Heart right ventricle (tissue), 16 donors: Measurements from ENCODE around the gene CHAMP1. TPM values are rescaled to one million over a fixed set of nuclear protein-coding genes. Genes with fewer than 3 reads are reported as not detected.

Experiments used
- ATAC-seq, 8 donors: fragments of 200-7000 bp; cut with Tn5 transposase; one replicate each; pipeline ENCODE4 v1.9.1; 2020; ENCODE audit warnings: mild to moderate bottlenecking in 8 of 8, moderate library complexity in 8 of 8, moderate number of reproducible peaks in 1 of 8
- DNase-seq, 2 donors: peaks; one replicate each; pipeline ENCODE4 v3.0.0-alpha.2; 2020
- H3K27ac ChIP-seq, 10 donors: fragments of 200-600 bp; sonication (generic) in 2 of 10; one replicate each; pipeline versions ENCODE4 v1.5.0 to v1.8.0; 2020 to 2022; ENCODE audit warnings: mild to moderate bottlenecking in 3 of 10
- H3K27me3 ChIP-seq, 7 donors: fragments of 200-600 bp; one replicate each; pipeline ENCODE4 v1.8.0; 2021 to 2022; ENCODE audit warnings: mild to moderate bottlenecking in 2 of 7
- H3K36me3 ChIP-seq, 9 donors: fragments of 200-600 bp; sonication (generic) in 1 of 9; one replicate each; pipeline versions ENCODE4 v1.5.0 to v1.8.0; 2020 to 2022; ENCODE audit warnings: mild to moderate bottlenecking in 2 of 9
- H3K4me1 ChIP-seq, 9 donors: fragments of 200-600 bp; sonication (generic) in 1 of 9; one replicate each; pipeline versions ENCODE4 v1.5.0 to v1.8.0; 2020 to 2022; ENCODE audit warnings: mild to moderate bottlenecking in 4 of 9
- H3K4me3 ChIP-seq, 10 donors: fragments of 200-600 bp; sonication (generic) in 2 of 10; one replicate each; pipeline versions ENCODE4 v1.5.0 to v1.8.0; 2020 to 2022; ENCODE audit warnings: mild to moderate bottlenecking in 7 of 10, moderate library complexity in 2 of 10
- H3K9me3 ChIP-seq, 11 donors: fragments of 200-600 bp in 10 of 11; sonication (generic) in 2 of 11; one replicate each; pipeline versions ENCODE4 v1.5.0 to v1.8.0; 2013 to 2022; ENCODE audit warnings: mild to moderate bottlenecking in 2 of 11, control low read depth in 1 of 11, moderate library complexity in 1 of 11
- WGBS, 2 donors: extraction: QIAGEN DNeasy Blood & Tissue Kit; methylation state at CpG; one replicate each; pipeline ENCODE4 v1.1.7; 2013; ENCODE audit warnings: inconsistent platforms in 1 of 2; 5-methylcytosine and 5-hydroxymethylcytosine counted together
- intact Hi-C, 10 donors: fragments of 100-400 bp; cut with DNase I; formaldehyde crosslinking; loops; one replicate each; pipeline versions ENCODE4 v1.11.1 to v1.14.2; 2022
- polyA plus RNA-seq, 2 donors: library from polyadenylated mRNA; stranded (reverse); fragments of 200-250 nt; gene quantifications; one replicate each; pipeline ENCODE4 v1.2.3, GENCODE V29; 2013
- total RNA-seq, 10 donors: library from RNA; stranded (reverse); fragmentation: NEBNext Ultra II Directional in 3 of 10; extraction: Animal tissue kit (Norgen Biotek cat#: 25700) in 3 of 10; gene quantifications; one replicate each; pipeline versions ENCODE4 v1.2.1 to v1.2.4, GENCODE V29; 2021 to 2023
- TF ChIP-seq, protein P1 (sequence below), 9 donors: fragments of 200-600 bp; sonication (generic) in 2 of 9; IDR thresholded peaks; one replicate each; pipeline versions ENCODE4 v1.5.0 to v1.8.0; 2021 to 2022; ENCODE audit warnings: antibody characterized with exemption in 9 of 9, mild to moderate bottlenecking in 5 of 9, moderate library complexity in 1 of 9
- donor health status: Arrhythmogenic right ventricular cardiomyopathy.
- donor health status: ischemic (EF 13 %, LVEDD 7.1; RV severe dilation, severe dysfunction).
- donor health status: healthy with polysubstance abuse.
- donor health status: DM: no; HTN: yes; CAD: no.
- donor health status: DM: no; HTN: no; CAD: no.
- donor health status: ischemic (EF 25% LVEDD 6.9; RV normal size, moderate dysfunction).
- donor health status: ischemic (EF 25% LVEDD 5.7; RV mildly dilated, moderate dysfunction).
- donor health status: healthy.
- donor health status: DM: yes; HTN: yes; CAD: no.
- donor health status: Ischemic cardiomyopathy.
- donor health status: ischemic (EF 35%, LVEDD 5.7; RV mildly dilated, moderate dysfunction).
- donor health status: nonischemic (EF 11% LVEDD 7.7; RV severe dilation, severe dysfunction).
- donor health status: DM: yes; HTN: yes; CAD: no.
- donor health status: PGD.
- donor health status: ischemic (EF 29% LVEDD 5.4; RV normal size, mild dysfunction).
- donor health status: nonischemic (EF 23%, LVEDD 6.1; RV moderate dilation, normal function).

Gene CHAMP1
- total and polyA plus RNA-seq, 12 donors, result 3.0 to 17.4 (median 10.6) TPM

DNA sequence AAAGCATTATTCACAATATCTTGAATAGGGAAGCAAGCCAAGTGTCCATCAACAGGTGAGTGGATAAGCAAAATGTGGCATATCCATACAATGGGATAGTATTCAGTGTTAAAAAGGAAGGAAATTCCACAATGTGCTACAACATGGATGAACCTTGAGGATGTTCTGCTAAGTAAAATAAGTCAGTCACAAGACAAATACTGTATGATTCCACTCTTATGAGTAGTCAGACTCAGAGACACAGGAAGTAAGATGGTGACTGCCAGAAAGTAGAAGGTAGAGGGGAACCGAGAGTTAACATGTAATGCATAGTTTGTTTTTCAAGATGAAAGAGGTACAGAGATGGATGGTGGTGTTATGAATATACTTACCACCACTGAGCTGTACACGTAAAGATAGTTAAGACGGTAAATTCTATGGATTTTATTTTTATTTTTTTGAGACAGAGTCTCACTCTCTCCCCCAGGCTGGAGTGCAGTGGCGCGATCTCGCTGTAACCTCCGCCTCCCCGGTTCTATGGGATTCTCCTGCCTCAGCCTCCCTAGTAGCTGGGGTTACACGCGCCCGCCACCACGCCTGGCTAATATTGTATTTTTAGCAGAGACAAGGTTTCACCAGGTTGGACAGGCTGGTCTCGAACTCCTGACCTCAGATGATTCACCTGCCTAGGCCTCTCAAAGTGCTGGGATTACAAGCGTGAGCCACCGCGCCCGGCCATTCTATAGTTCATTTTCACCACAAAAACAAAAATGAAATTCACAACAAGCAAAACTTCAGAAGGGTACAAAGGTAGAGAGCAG lies 1.0 kb upstream of the CHAMP1 start:
- H3K36me3 ChIP-seq, result no peaks in the 10 kb centered on the region

GRCh38 chr13:114315074-114315785 lies 927 bp downstream of the CHAMP1 start:
- intact Hi-C loops, result no loop called here
- no peaks in the 10 kb centered on the region for H3K36me3 ChIP-seq
- 23 to 26% methylated on average over 7 of the region's 7 CpGs for WGBS, 2 donors
- no peaks in the 10 kb centered on the region for H3K27me3 ChIP-seq
- no peak for DNase-seq
- TF ChIP-seq, protein P1, sequence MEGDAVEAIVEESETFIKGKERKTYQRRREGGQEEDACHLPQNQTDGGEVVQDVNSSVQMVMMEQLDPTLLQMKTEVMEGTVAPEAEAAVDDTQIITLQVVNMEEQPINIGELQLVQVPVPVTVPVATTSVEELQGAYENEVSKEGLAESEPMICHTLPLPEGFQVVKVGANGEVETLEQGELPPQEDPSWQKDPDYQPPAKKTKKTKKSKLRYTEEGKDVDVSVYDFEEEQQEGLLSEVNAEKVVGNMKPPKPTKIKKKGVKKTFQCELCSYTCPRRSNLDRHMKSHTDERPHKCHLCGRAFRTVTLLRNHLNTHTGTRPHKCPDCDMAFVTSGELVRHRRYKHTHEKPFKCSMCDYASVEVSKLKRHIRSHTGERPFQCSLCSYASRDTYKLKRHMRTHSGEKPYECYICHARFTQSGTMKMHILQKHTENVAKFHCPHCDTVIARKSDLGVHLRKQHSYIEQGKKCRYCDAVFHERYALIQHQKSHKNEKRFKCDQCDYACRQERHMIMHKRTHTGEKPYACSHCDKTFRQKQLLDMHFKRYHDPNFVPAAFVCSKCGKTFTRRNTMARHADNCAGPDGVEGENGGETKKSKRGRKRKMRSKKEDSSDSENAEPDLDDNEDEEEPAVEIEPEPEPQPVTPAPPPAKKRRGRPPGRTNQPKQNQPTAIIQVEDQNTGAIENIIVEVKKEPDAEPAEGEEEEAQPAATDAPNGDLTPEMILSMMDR (IDR thresholded peaks at IDR 0.05), result no peak
- H3K4me3 ChIP-seq, result peak overlapping the region; percentile 29 to 93 (median 83)
- no peaks in the 10 kb centered on the region for H3K9me3 ChIP-seq
- peak overlapping the region in 8 of 10 donors; percentile 87 to 98 (median 95) for H3K27ac ChIP-seq
- H3K4me1 ChIP-seq, result peaks cover 0 to 62% (median 49%) of the 10 kb centered on the region in 9 donors
- no peak for ATAC-seq

More for the DNA sequence above, 1.0 kb upstream of the CHAMP1 start:
- DNase-seq, result no peak
- TF ChIP-seq, protein P1 (IDR thresholded peaks at IDR 0.05), result no peak
- H3K27ac ChIP-seq, result peak overlapping the region; percentile 87 to 98 (median 94)
- no peaks in the 10 kb centered on the region for H3K27me3 ChIP-seq
- 89 to 91% methylated on average over 17 of the region's 17 CpGs for WGBS, 2 donors
- H3K9me3 ChIP-seq, result no peaks in the 10 kb centered on the region
- ATAC-seq, result no peak
- H3K4me1 ChIP-seq, result peaks cover 0 to 43% (median 29%) of the 10 kb centered on the region in 9 donors
- intact Hi-C loops, result no loop called here
- H3K4me3 ChIP-seq, result peak overlapping the region in 9 of 10 donors; percentile 64 to 93 (median 85)

DNA sequence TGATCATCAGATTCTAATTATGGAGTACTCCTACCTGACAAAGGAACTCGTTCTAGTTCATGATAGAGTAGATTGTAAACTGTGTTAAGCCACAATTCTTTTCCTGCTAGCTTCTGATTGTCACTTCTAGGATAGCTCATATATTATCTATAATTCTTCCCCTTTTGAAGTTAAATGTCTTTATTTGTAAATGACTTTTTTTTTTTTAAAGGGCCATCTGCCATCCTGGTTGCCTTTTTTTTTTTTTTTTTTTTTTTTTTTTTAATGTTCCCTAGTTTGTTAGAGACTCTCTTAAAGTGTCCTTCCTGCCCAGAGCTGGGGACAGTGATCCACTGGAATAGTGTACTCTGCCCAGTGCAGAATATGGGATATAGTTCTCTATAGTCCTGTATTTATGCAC lies 4.3 kb downstream of the CHAMP1 start:
- Histone ChIP-seq H3K9me3 (no peaks in the 10 kb centered on the region), H3K27ac (no peak overlapping the region), H3K4me3 (no peak overlapping the region), H3K36me3 (peaks cover 0 to 29% (median 22%) of the 10 kb centered on the region in 9 donors), H3K27me3 (no peaks in the 10 kb centered on the region), H3K4me1 (peaks cover 0 to 57% (median 47%) of the 10 kb centered on the region in 9 donors)
- TF ChIP-seq, protein P1 (IDR thresholded peaks at IDR 0.05), result no peak
- ATAC-seq (no peak), DNase-seq (no peak)
- intact Hi-C loops, result no loop called here
- 12 to 25% methylated on average over 1 of the region's 1 CpG for WGBS, 2 donors

DNA sequence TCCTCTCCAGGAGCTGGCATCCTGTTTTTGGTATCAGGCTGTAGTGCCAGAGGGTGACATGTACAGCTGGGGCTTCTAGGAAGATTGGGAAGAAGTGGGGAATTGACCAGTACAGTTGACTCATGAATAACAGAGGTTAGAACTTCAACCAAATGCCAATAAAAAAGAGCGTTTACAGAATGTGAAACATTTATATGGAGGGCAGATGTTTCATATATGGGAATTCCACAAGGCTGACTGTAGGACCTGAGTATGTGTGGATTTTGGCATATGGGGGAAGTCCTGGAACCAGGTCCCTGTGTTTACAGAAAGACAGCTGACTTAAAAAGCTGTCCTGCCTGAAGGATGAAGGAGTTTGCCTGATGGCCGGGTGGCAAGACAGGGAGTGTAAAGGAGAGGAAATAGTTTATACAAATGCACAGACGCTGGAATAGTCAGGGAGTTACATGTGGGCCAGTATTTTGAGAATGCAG lies 5.2 kb downstream of the CHAMP1 start:
- TF ChIP-seq, protein P1 (IDR thresholded peaks at IDR 0.05), result no peak
- 49 to 51% methylated on average over 3 of the region's 3 CpGs for WGBS, 2 donors
- intact Hi-C loops, result no loop called here
- peak overlapping the region in 4 of 10 donors; percentile 10 to 39 (median 25) for H3K27ac ChIP-seq
- DNase-seq (no peak), ATAC-seq (peak in 1 of 8 donors; percentile 16)
- no peaks in the 10 kb centered on the region for H3K9me3 ChIP-seq
- H3K4me1 ChIP-seq, result peaks cover 0 to 55% (median 45%) of the 10 kb centered on the region in 9 donors
- no peak overlapping the region for H3K4me3 ChIP-seq
- H3K27me3 ChIP-seq, result no peaks in the 10 kb centered on the region
- peaks cover 0 to 38% (median 29%) of the 10 kb centered on the region in 9 donors for H3K36me3 ChIP-seq
